Lung microvascular endothelial cell (primary cell): ENCODE measurements around the gene TSPAN5. TPM values are rescaled to one million over a fixed set of nuclear protein-coding genes. Genes with fewer than 3 reads are reported as not detected.
"Not testable (repeated sequence)": the region's sequence is repeated elsewhere in the genome, so short reads cannot be mapped to it uniquely, and the experiment has no call there.

Experiments used
- DNase-seq, 2 donors: peaks; one replicate each; pipeline versions ENCODE4 v3.0.0 to v3.0.0-alpha.2; 2010; ENCODE audit warnings: low read depth in 2 of 2
- total RNA-seq: library from RNA; depleted of rRNA; stranded (reverse); fragments of >200 nt; gene quantifications from 2 replicates; pipeline ENCODE4 v1.2.1, GENCODE V29; 2014

Gene TSPAN5
- total RNA-seq, 1 donor from 2014 or later = 83.9 TPM

DNA sequence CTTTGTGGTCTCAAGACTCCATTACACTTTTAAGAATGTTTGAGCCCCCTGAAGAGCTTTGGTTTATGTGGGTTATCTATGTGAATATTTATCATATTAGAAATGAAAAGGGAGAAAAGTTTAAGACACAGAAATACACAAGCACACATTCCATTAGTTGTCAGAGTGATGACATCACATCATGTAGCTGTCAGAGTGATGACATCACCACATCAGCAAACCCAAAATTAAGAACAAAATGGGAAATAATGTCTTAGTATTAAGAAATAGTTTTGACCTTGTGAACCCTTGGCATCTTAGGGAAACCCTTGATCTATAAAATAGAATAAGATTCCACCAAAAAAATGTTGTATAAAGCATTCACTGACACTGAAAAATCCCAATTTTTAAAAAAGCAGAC, 195.9 kb downstream of the TSPAN5 start:
- DNase-seq = no peak

DNA sequence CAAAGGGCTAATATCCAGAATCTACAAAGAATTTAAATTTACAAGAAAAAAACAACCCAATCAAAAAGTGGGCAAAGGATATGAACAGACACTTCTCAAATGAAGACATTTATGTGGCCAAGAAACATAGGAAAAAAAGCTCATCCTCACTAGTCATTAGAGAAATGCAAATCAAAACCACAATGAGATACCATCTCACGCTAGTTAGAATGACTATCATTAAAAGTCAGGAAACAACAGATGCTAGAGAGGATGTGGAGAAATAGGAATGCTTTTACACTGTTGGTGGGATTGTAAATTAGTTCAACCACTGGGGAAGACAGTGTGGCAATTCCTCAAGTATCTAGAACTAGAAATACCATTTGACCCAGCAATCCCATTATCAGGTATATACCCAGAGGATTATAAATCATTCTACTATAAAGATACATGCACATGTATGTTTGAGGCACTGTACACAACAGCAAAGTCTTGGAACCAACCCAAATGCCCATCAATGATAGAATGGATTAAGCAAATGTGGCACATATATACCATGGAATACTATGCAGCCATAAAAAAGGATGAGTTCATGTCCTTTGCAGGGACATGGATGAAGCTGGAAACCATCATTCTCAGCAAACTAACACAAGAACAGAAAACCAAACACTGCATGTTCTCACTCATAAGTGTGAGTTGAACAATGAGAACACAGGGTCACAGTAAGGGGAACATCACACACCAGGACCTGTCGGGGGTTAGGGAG, 197.1 kb downstream of the TSPAN5 start:
- not testable (repeated sequence) for DNase-seq

DNA sequence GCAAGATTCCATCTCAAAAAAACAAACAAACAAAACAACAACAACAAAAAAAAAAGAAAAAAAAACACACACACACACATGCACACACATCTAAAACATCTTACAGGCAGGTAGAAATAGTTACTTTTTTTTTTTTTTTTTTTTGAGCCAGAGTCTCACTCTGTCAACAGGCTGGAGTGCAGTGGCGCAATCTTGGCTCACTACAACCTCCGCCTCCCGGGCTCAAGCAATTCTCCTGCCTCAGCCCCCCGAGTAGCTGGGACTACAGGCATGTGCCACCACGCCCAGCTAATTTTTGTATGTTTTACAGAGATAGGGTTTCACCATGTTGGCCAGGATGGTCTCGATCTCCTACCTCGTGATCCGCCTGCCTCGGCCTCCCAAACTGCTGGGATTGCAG, 201.0 kb downstream of the TSPAN5 start:
- DNase-seq = not testable (repeated sequence)

DNA sequence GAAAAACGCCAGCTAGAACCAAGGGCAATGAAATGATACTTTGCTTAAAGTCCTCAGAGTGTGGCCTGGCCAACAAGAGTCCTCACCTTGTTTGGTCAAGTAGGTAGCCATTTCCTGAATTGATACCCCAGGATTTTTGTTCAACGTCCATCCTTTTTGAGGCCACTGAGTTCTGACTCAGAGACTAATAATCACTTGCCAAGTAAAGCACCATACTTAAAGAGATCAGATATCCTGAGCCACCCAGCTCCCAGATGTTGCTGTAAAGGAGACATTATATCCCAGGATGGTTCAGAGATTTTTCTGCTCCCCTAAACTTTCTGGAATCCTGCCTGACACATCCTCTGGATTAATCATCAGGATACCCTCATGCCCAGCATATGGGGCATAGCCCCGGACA, 206.3 kb downstream of the TSPAN5 start:
- DNase-seq = no peak

DNA sequence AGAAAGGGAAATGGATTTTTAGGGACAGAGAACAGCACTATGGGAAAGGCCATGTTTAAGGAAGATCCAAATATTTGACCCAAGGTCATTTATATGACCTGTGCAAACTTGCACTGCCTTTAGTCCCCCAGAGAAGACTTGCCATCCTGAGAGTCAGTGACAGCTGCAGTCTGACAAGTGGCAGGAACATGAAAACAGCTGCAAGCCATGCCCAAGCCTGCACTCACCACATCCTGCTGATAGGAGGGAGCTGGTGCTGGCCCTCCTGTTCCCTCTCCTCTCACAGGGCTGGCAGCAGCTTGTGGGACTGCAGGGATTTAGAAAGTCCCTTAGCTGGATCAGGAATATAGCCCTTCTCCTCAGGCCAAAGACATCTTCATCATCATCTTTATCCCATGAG, 209.5 kb downstream of the TSPAN5 start:
- DNase-seq = no peak

DNA sequence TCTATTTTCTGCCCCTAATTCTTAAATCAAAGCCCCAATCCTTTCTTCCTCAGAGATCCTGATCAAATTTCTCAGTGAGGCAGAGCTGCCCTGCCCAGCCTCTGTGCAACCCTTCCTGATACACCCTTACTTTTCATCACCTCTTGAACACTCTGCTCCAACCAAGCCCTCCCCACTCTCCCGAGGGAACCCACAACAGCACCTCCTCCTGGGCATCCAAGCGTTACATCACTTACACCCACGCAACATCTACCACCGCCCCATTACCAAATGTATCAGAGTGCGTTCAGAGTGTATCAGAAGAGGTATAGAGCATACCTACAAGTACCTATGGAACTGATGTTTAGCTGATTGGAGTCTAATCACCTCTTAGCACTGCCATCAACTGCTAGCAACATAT, 210.8 kb downstream of the TSPAN5 start:
- DNase-seq = no peak

DNA sequence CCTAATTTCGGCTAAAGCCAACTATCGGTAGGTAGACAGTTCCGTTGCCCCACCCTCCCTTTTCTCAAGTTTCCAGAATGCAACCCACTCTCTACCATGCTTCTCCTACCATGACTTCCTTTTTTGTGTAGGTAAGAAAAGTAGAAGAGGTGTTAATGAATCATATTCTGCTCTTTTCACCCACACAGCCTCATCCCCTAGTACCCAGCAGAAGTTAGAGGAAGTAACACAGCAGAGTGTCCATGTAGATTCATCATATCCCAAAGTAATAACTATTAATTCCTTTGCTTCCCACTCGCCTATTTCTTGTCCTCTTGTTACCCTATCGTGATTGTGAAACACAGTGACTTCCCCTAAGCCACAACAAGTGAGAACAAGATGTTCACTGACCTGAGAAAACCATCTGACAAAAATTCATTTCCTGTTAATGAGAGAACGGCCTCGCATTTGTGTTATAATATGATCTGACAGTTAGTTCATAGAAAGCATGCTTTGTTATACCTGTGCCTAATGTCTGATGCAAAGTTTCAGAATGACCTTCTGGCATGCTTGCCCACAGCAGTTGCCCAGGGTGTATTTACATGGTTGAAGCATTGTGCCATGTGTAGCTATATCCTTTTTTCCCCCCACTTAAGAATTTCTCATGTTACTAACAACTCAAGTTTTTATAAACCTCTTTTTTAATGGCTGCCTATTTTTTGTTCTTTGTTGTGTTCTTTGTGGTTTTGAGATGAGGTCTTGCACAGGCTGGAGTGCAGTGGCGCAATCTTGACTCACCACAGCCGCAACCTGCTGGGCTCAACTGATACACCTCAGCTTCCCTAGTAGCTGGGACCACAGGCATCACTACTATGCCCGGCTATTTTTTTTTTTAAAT, 211.7 kb downstream of the TSPAN5 start:
- DNase-seq = peak in 1 of 2 donors; percentile 36

DNA sequence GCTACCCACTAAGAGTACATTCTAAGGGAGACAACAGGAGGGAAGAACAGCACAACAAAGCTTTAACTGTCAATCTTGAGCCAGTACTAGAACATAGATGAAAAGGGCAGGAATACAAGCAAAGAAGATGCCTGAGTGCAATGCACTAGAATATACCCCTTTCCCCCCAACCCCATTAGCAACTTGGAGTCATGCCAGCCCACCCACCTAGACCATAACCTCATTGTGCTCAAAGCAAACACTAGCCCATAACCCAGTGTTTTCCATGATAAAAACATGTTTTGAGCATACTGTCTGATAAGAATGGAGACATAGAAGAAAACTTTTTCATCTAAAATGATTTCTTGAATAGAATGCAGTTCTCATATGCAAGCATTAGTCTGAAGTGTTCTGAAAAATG, 214.0 kb downstream of the TSPAN5 start:
- no peak for DNase-seq

DNA sequence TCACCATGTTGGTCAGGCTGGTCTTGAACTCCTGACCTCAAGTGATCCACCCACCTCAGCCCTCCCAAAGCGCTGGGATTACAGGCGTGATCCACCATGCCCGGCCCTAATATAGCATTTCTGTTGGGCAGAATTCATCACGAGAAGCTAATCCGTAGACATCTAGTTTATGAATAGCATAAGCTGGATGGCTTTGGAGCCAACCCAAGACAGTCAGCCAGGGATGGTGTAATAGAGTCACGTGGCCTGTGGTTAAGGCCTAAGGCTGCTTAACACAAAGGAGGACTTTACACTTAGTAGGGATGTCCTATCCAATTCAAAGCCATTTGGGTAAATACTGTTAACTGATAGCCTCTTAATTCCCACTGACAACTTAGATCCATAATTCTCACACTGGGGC, 223.6 kb downstream of the TSPAN5 start:
- no peak for DNase-seq

DNA sequence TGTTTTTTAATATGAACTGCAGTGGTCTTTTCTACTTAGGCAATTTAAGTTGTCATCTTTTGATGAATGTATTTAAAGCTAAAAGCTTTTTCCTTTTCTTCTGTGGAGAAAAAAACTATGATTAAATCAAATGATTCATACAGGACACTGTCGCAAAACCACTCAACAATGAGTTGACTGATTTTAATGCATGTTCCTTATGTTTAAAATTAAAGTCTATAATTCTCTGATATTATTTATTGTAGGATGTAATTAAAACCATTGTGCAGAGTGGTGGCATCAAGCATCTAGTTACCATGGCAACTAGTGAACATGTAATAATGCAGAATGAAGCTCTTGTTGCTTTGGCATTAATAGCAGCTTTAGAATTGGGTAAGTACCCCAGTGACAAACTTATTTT, 224.7 kb downstream of the TSPAN5 start:
- no peak for DNase-seq

DNA sequence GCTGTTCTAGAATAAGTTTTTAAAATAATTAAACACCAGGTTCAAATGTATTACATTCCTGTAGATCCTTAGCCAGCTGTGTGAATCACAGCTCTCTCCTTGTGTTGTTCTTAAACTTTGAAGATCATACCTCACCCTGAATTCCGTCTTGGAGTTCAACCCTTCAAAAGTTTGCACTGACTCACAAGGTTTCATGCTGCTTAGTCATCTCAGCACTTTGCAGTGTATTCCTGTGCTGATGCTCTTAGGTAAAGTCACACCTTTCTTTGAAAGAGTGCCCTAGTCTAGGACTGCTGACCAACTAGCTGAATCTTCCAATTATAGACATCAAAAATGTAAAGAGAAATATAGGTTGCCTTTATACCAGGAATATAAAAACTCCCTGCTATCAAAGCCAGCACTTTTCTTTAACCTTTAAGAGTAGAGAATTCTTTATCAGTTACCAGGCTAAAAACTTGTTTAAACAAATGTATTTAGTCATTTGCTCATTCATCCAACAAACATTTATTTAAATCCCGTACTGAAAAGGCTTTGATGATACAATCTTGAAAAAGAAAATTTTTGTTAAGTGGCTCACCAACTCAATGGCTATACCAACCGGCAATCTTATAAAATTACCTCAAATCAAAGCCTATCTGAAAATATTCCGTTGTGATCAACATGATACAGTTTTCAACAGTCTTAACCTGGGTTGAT, 227.6 kb downstream of the TSPAN5 start:
- peak in 1 of 2 donors; percentile 54 for DNase-seq

DNA sequence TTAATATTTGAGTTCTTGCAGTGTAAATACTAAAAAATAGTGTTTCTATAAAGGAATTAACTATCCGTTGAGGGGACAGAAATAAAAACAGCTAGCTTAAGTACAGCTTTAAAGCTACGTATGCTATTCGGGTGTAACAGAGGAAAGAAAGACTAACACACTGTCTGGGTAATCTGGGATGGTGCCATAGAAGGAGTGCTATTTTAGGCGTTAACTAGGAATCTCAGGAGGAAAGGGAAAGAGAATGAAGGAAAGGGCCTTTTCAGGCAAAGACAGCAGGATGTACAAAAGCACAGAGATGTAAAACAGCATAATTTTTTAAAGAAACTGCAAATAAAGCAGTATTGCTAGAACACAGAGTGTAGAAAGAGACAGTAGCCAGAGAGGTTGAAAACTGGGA, 235.4 kb downstream of the TSPAN5 start:
- no peak for DNase-seq

DNA sequence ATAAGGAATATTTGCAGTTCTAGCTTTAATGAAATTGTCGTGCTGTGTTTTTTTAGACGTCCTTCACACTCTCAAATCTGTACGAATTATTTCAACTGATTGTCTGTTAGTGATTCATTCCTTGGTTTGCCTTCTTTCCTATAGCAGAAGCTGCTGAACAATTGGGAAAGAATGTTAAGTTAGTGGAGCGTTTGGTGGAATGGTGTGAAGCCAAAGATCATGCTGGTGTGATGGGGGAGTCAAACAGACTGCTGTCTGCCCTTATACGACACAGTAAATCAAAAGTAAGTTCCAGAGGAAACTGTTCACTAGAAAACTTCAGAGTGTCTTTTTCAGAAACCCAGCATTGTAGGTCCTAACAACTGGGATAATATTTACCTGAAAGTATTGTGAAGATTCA, 237.3 kb downstream of the TSPAN5 start:
- DNase-seq = no peak
